H9 (cell line): ENCODE data around the gene SLC2A3. TPM values are rescaled to one million over a fixed set of nuclear protein-coding genes. Genes with fewer than 3 reads are reported as not detected.
"Not testable (repeated sequence)": the region's sequence is repeated elsewhere in the genome, so short reads cannot be mapped to it uniquely, and the experiment has no call there.

ENCODE experiments used
- DNase-seq: peaks from one replicate; pipeline ENCODE4 v3.0.0-alpha.2; 2017
- H2AFZ ChIP-seq: one replicate; pipeline ENCODE4 v1.6.1; 2013; ENCODE audit warnings: mild to moderate bottlenecking, low read length, control low read depth, moderate library complexity
- H2AK5ac ChIP-seq: 2 replicates; pipeline ENCODE4 v1.6.1; 2013; ENCODE audit warnings: low read length, control low read depth, mixed read lengths; ENCODE audit not compliant: insufficient read length
- H2BK120ac ChIP-seq: one replicate; pipeline ENCODE4 v1.6.1; 2013; ENCODE audit warnings: low read depth, mild to moderate bottlenecking, low read length, control low read depth, inconsistent platforms; ENCODE audit not compliant: poor library complexity, severe bottlenecking
- H2BK12ac ChIP-seq: 2 replicates; pipeline ENCODE4 v1.6.1; 2013; ENCODE audit warnings: low read length, control low read depth, mixed read lengths, low read depth; ENCODE audit not compliant: insufficient read length
- H2BK15ac ChIP-seq: 2 replicates; pipeline ENCODE4 v1.6.1; 2013; ENCODE audit warnings: low read depth, low read length, control low read depth
- H2BK20ac ChIP-seq: one replicate; pipeline ENCODE4 v1.6.1; 2013; ENCODE audit warnings: low read depth, mild to moderate bottlenecking, low read length, control low read depth, inconsistent platforms; ENCODE audit not compliant: poor library complexity, severe bottlenecking
- H2BK5ac ChIP-seq: 2 replicates; pipeline ENCODE4 v1.6.1; 2013; ENCODE audit warnings: low read length, control low read depth, mixed read lengths; ENCODE audit not compliant: insufficient read length
- H3K14ac ChIP-seq: 2 replicates; pipeline ENCODE4 v1.6.1; 2013; ENCODE audit warnings: low read length, control low read depth; ENCODE audit not compliant: insufficient read depth
- H3K18ac ChIP-seq: 2 replicates; pipeline ENCODE4 v1.6.1; 2013; ENCODE audit warnings: low read depth, mild to moderate bottlenecking, mixed read lengths, low read length, control low read depth; ENCODE audit not compliant: insufficient read length
- H3K23ac ChIP-seq: 2 replicates; pipeline ENCODE4 v1.6.1; 2013; ENCODE audit warnings: low read length, control low read depth, mixed read lengths, low read depth; ENCODE audit not compliant: insufficient read length
- H3K23me2 ChIP-seq: 2 replicates; pipeline ENCODE4 v1.6.1; 2013; ENCODE audit warnings: low read depth, mild to moderate bottlenecking, mixed read lengths, low read length, control low read depth; ENCODE audit not compliant: insufficient read length, poor library complexity, severe bottlenecking
- H3K27ac ChIP-seq: 2 replicates; pipeline ENCODE4 v1.5.1; 2013; ENCODE audit warnings: low read length, control low read depth, mixed read lengths, low read depth; ENCODE audit not compliant: insufficient read length
- H3K27me3 ChIP-seq: 2 replicates; pipeline ENCODE4 v1.6.1; 2013; ENCODE audit warnings: low read length, control low read depth, inconsistent platforms; ENCODE audit not compliant: insufficient read depth
- H3K4ac ChIP-seq: 2 replicates; pipeline ENCODE4 v1.6.1; 2013; ENCODE audit warnings: low read depth, mild to moderate bottlenecking, control low read depth, inconsistent platforms, low read length, moderate library complexity
- H3K4me1 ChIP-seq: 2 replicates; pipeline ENCODE4 v1.6.1; 2013; ENCODE audit warnings: low read length, control low read depth, inconsistent platforms; ENCODE audit not compliant: insufficient read depth
- H3K4me2 ChIP-seq: 2 replicates; pipeline ENCODE4 v1.6.1; 2013; ENCODE audit warnings: low read length, control low read depth, mixed read lengths; ENCODE audit not compliant: insufficient read length, insufficient read depth
- H3K56ac ChIP-seq: 2 replicates; pipeline ENCODE4 v1.6.1; 2013; ENCODE audit warnings: low read depth, mild to moderate bottlenecking, mixed read lengths, low read length, control low read depth; ENCODE audit not compliant: insufficient read length
- H3K79me1 ChIP-seq: 2 replicates; pipeline ENCODE4 v1.6.1; 2013; ENCODE audit warnings: low read depth, mild to moderate bottlenecking, moderate library complexity, low read length, control low read depth, inconsistent platforms; ENCODE audit not compliant: insufficient read depth, poor library complexity, severe bottlenecking
- H3K79me2 ChIP-seq: 2 replicates; pipeline ENCODE4 v1.6.1; 2013; ENCODE audit warnings: low read length, control low read depth, inconsistent platforms; ENCODE audit not compliant: insufficient read depth
- H3K9ac ChIP-seq: 2 replicates; pipeline ENCODE4 v1.6.1; 2013; ENCODE audit warnings: low read length, control low read depth, mixed read lengths; ENCODE audit not compliant: insufficient read length; ENCODE audit errors: extremely low read depth
- H3K9me3 ChIP-seq: one replicate; pipeline ENCODE4 v1.6.1; 2013; ENCODE audit warnings: low read depth, low read length, inconsistent platforms; ENCODE audit not compliant: control insufficient read depth
- H3T11ph ChIP-seq: one replicate; pipeline ENCODE4 v1.6.1; 2013; ENCODE audit warnings: mild to moderate bottlenecking, low read length, control low read depth, inconsistent platforms
- H4K20me1 ChIP-seq: one replicate; pipeline ENCODE4 v1.6.1; 2013; ENCODE audit not compliant: control insufficient read depth, insufficient read length, insufficient read depth
- H4K5ac ChIP-seq: 2 replicates; pipeline ENCODE4 v1.6.1; 2013; ENCODE audit warnings: low read depth, mild to moderate bottlenecking, mixed read lengths, low read length, control low read depth; ENCODE audit not compliant: insufficient read length
- H4K8ac ChIP-seq: replicated peaks from 2 replicates; pipeline ENCODE4 v1.6.1; 2013; ENCODE audit warnings: low read length, control low read depth, mixed read lengths, low read depth; ENCODE audit not compliant: insufficient read length
- H4K91ac ChIP-seq: 2 replicates; pipeline ENCODE4 v1.6.1; 2013; ENCODE audit warnings: low read depth, mild to moderate bottlenecking, moderate library complexity, mixed read lengths, low read length, control low read depth; ENCODE audit not compliant: insufficient read length
- H3K27ac Mint-ChIP-seq, 3 experiments: 2 replicates in 2 of 3; 3 replicates in 1 of 3; pipeline ENCODE4 v1.8.0; 2020 to 2021; ENCODE audit warnings: mixed read lengths in 3 of 3, mild to moderate bottlenecking in 1 of 3, moderate library complexity in 1 of 3
- H3K27me3 Mint-ChIP-seq: 2 replicates; pipeline ENCODE4 v1.8.0; 2021; ENCODE audit warnings: low read depth, mild to moderate bottlenecking, moderate library complexity, mixed read lengths
- H3K36me3 Mint-ChIP-seq, 3 experiments: 2 replicates in 2 of 3; 3 replicates in 1 of 3; pipeline ENCODE4 v1.8.0; 2020 to 2021; ENCODE audit warnings: low read depth in 3 of 3, mixed read lengths in 3 of 3; ENCODE audit not compliant: insufficient read depth in 1 of 3
- H3K4me1 Mint-ChIP-seq, 2 experiments: 2 replicates each; pipeline ENCODE4 v1.8.0; 2020; ENCODE audit warnings: mixed read lengths in 2 of 2
- H3K4me3 Mint-ChIP-seq, 2 experiments: 2 replicates in 1 of 2; 3 replicates in 1 of 2; pipeline ENCODE4 v1.8.0; 2020 to 2021; ENCODE audit warnings: mild to moderate bottlenecking in 2 of 2, mixed read lengths in 2 of 2, moderate library complexity in 1 of 2
- H3K9me3 Mint-ChIP-seq, 2 experiments: 2 replicates in 1 of 2; 3 replicates in 1 of 2; pipeline ENCODE4 v1.8.0; 2020; ENCODE audit warnings: mild to moderate bottlenecking in 2 of 2, mixed read lengths in 2 of 2, moderate library complexity in 1 of 2
- WGBS: extraction: QIAGEN DNeasy Blood & Tissue Kit; methylation state at CpG from one replicate; pipeline ENCODE4 v1.1.7; 2013; ENCODE audit warnings: missing lambda C conversion rate, low lambda C conversion rate, mixed read lengths; ENCODE audit not compliant: insufficient read length; ENCODE audit errors: extremely low coverage; 5-methylcytosine and 5-hydroxymethylcytosine counted together
- total RNA-seq: library from RNA; stranded (reverse); gene quantifications from 2 replicates; pipeline ENCODE4 v1.2.1, GENCODE V29; 2021

The SLC2A3 gene
- total RNA-seq, 1 experiment from 2014 or later, result 569 TPM

GRCh38 chr12:7905600-7906125 is 30.3 kb downstream of the SLC2A3 start:
- not testable (repeated sequence) for H3K23ac ChIP-seq, H3K4me1 ChIP-seq, H3K56ac ChIP-seq, H3K27me3 Mint-ChIP-seq, H2AK5ac ChIP-seq, H4K5ac ChIP-seq, H2AFZ ChIP-seq, H4K8ac ChIP-seq, H2BK15ac ChIP-seq, H2BK20ac ChIP-seq, H3K4ac ChIP-seq, H3K27me3 ChIP-seq, H3K36me3 Mint-ChIP-seq, H2BK12ac ChIP-seq, H3K9me3 ChIP-seq, H3K9me3 Mint-ChIP-seq, H3K23me2 ChIP-seq, H3K79me1 ChIP-seq, H3K9ac ChIP-seq, H4K20me1 ChIP-seq, H4K91ac ChIP-seq, H3K14ac ChIP-seq, H3K79me2 ChIP-seq
- peak overlapping the region; percentile 77 for H2BK120ac ChIP-seq
- WGBS, result no CpG with 5 or more reads among the region's 5 CpGs
- peak overlapping the region; percentile 96 for H2BK5ac ChIP-seq
- peak overlapping the region; percentile 99 for H3K27ac ChIP-seq
- H3K4me3 Mint-ChIP-seq, result peak overlapping the region; percentile 6 to 18; a peak in 4 of 5 replicates
- H3K27ac Mint-ChIP-seq, result peak overlapping the region; percentile 97 to 100 (median 98)
- H3K4me2 ChIP-seq, result peak overlapping the region; percentile 46
- H3T11ph ChIP-seq, result peak overlapping the region; percentile 80
- peak overlapping the region; percentile 75 for H3K18ac ChIP-seq
- DNase-seq, result peak; percentile 71
- peaks cover 39 to 42% of the 10 kb centered on the region in 2 experiments for H3K4me1 Mint-ChIP-seq
